WTC11 (cell line): ENCODE results near the gene SH2D4B. TPM values are rescaled to one million over a fixed set of nuclear protein-coding genes. Genes with fewer than 3 reads are reported as not detected.

ENCODE experiments used
- ATAC-seq: fragments of 200-7000 bp; cut with Tn5 transposase; 2 replicates; pipeline ENCODE4 v1.10.0; 2021; ENCODE audit warnings: mild to moderate bottlenecking, moderate library complexity
- CTCF ChIA-PET: fragments of 300-600 bp; sonication (Branson Sonifier 250); formaldehyde crosslinking; loops from one replicate; lab custom pipeline; 2021; ENCODE audit warnings: antibody characterized with exemption; lab: Charles Lee
- POLR2A ChIA-PET: fragments of 350-600 bp; sonication (Branson Sonifier 250); formaldehyde crosslinking; loops from one replicate; lab custom pipeline; 2021; ENCODE audit warnings: antibody characterized with exemption; lab: Charles Lee
- DNase-seq: peaks from one replicate; pipeline ENCODE4 v3.0.0; 2021; ENCODE audit warnings: low spot score
- H3K27ac Mint-ChIP-seq: 2 replicates; pipeline ENCODE4 v1.8.0; 2021; ENCODE audit warnings: mixed read lengths
- H3K27me3 Mint-ChIP-seq: 2 replicates; pipeline ENCODE4 v1.8.0; 2021; ENCODE audit warnings: low read depth, mild to moderate bottlenecking, moderate library complexity, mixed read lengths
- H3K36me3 Mint-ChIP-seq: 2 replicates; pipeline ENCODE4 v1.8.0; 2021; ENCODE audit warnings: mixed read lengths
- H3K4me1 Mint-ChIP-seq: 2 replicates; pipeline ENCODE4 v1.8.0; 2022; ENCODE audit warnings: mixed read lengths
- H3K4me3 Mint-ChIP-seq: 2 replicates; pipeline ENCODE4 v1.8.0; 2021; ENCODE audit warnings: mild to moderate bottlenecking, moderate library complexity, mixed read lengths
- H3K9me3 Mint-ChIP-seq: 2 replicates; pipeline ENCODE4 v1.8.0; 2021; ENCODE audit warnings: mixed read lengths
- CBFB ChIP-seq: sonication (generic); formaldehyde crosslinking; IDR thresholded peaks from 2 replicates; pipeline ENCODE4 v1.8.1; 2022; ENCODE audit warnings: mild to moderate bottlenecking, low read depth, missing genetic modification reagents
- EMX1 ChIP-seq: fragments of 250-450 bp; sonication (Bioruptor Pico); IDR thresholded peaks from 2 replicates; pipeline ENCODE4 v1.8.0; 2021; ENCODE audit warnings: mild to moderate bottlenecking
- GRHL2 ChIP-seq: fragments of 250-450 bp; sonication (Bioruptor Pico); IDR thresholded peaks from 2 replicates; pipeline ENCODE4 v1.8.0; 2022; ENCODE audit warnings: mild to moderate bottlenecking, moderate library complexity; ENCODE audit not compliant: insufficient replicate concordance, severe bottlenecking
- GTF2I ChIP-seq: fragments of 250-450 bp; sonication (Bioruptor Pico); conservative IDR thresholded peaks from 2 replicates; pipeline ENCODE4 v1.4.0; 2021; ENCODE audit warnings: mild to moderate bottlenecking
- KAT7 ChIP-seq: sonication (generic); formaldehyde crosslinking; IDR thresholded peaks from 2 replicates; pipeline ENCODE4 v1.8.1; 2023; ENCODE audit warnings: missing genetic modification reagents, mild to moderate bottlenecking, borderline replicate concordance
- MYBL2 ChIP-seq: sonication (generic); formaldehyde crosslinking; IDR thresholded peaks from 2 replicates; pipeline ENCODE4 v1.8.1; 2023; ENCODE audit warnings: mild to moderate bottlenecking, moderate library complexity, missing genetic modification reagents
- NFE2L1 ChIP-seq: sonication (generic); formaldehyde crosslinking; IDR thresholded peaks from 2 replicates; pipeline ENCODE4 v1.8.1; 2023; ENCODE audit warnings: missing genetic modification reagents
- OVOL2 ChIP-seq: fragments of 250-450 bp; sonication (Bioruptor Pico); IDR thresholded peaks from 2 replicates; pipeline ENCODE4 v1.9.0; 2021; ENCODE audit warnings: mild to moderate bottlenecking, borderline replicate concordance
- RELA ChIP-seq: sonication (generic); formaldehyde crosslinking; IDR thresholded peaks from 2 replicates; pipeline ENCODE4 v1.8.1; 2022; ENCODE audit warnings: missing genetic modification reagents, mild to moderate bottlenecking, borderline replicate concordance
- SOX15 ChIP-seq: fragments of 250-450 bp; sonication (Bioruptor Pico); IDR thresholded peaks from 2 replicates; pipeline ENCODE4 v1.9.0; 2021; ENCODE audit warnings: mild to moderate bottlenecking
- ZNF121 ChIP-seq: sonication (generic); formaldehyde crosslinking; IDR thresholded peaks from 2 replicates; pipeline ENCODE4 v1.8.0; 2023; ENCODE audit warnings: missing genetic modification reagents
- ZNF219 ChIP-seq: sonication (generic); formaldehyde crosslinking; IDR thresholded peaks from 2 replicates; pipeline ENCODE4 v1.8.0; 2023; ENCODE audit warnings: missing genetic modification reagents, mild to moderate bottlenecking, borderline replicate concordance
- ZNF317 ChIP-seq: sonication (generic); formaldehyde crosslinking; IDR thresholded peaks from 2 replicates; pipeline ENCODE4 v1.8.1; 2023; ENCODE audit warnings: low read depth, mild to moderate bottlenecking, moderate library complexity, missing genetic modification reagents, borderline replicate concordance
- total RNA-seq: library from RNA; stranded (reverse); gene quantifications from 3 replicates; pipeline ENCODE4 v1.2.3, GENCODE V29; 2021
- TF ChIP-seq, protein P1 (sequence below): sonication (generic); formaldehyde crosslinking; IDR thresholded peaks from 2 replicates; pipeline ENCODE4 v1.8.0; 2022; ENCODE audit warnings: mild to moderate bottlenecking, missing genetic modification reagents
- TF ChIP-seq, protein P2 (sequence below): sonication (generic); formaldehyde crosslinking; IDR thresholded peaks from 2 replicates; pipeline ENCODE4 v1.8.0; 2023; ENCODE audit warnings: missing genetic modification reagents, mild to moderate bottlenecking, borderline replicate concordance
- TF ChIP-seq, protein P3 (sequence below): fragments of 250-450 bp; sonication (Bioruptor Pico); IDR thresholded peaks from 2 replicates; pipeline ENCODE4 v1.9.0; 2021; ENCODE audit warnings: mild to moderate bottlenecking, borderline replicate concordance
- TF ChIP-seq, protein P4 (sequence below): sonication (generic); formaldehyde crosslinking; IDR thresholded peaks from 2 replicates; pipeline ENCODE4 v1.8.1; 2022; ENCODE audit warnings: low read depth, mild to moderate bottlenecking, moderate library complexity, missing genetic modification reagents, borderline replicate concordance
- TF ChIP-seq, protein P5 (sequence below): sonication (generic); formaldehyde crosslinking; IDR thresholded peaks from 2 replicates; pipeline ENCODE4 v1.8.1; 2022; ENCODE audit warnings: mild to moderate bottlenecking, moderate library complexity, missing genetic modification reagents

The SH2D4B gene
- total RNA-seq, 1 experiment from 2014 or later, result 0.04 TPM

DNA sequence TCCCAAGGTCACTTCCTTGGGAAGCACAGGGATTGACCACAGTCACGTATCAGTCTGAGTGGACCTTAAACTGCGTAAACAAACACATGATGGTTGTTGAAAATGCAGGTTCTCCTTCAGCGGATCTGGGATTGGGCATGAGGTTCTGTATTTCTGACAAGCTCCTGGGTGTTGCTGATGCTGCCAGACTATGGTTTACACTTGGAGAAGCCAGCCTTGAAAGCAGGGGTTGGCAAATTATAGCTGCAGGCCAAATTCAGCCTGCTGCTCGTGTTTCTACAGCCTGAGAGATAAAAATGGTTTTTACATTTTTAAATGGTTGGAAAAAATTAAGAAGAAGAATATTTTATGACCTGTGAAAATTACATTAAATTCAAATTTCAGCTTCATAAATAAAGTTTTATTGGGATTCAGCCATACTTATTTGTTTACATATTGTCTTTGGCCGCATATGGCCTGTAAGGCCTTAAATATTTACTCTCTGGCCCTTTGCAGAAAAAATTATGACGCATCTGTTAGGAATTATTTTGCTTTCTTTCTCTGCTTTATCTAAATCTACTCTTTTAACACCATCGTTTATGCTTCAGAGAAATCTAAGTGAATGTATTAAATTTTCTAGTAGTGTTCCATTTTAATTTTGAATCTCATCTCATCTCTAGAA, 109.6 kb downstream of the SH2D4B start:
- H3K4me3 Mint-ChIP-seq, result no peak overlapping the region
- no peak for ATAC-seq
- H3K36me3 Mint-ChIP-seq, result no peaks in the 10 kb centered on the region
- TF ChIP-seq, protein P1, sequence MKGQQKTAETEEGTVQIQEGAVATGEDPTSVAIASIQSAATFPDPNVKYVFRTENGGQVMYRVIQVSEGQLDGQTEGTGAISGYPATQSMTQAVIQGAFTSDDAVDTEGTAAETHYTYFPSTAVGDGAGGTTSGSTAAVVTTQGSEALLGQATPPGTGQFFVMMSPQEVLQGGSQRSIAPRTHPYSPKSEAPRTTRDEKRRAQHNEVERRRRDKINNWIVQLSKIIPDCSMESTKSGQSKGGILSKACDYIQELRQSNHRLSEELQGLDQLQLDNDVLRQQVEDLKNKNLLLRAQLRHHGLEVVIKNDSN (CRISPR knock-in tag), result no peak
- TF ChIP-seq ZNF317 (no peak), ZNF121 (CRISPR knock-in tag) (no peak)
- ChIA-PET POLR2A (no interaction called here), CTCF (interaction anchor here (2.4 kb wide), 1 partner anchor 16 kb away, joined by 8 read pairs; no protein-coding TSS in a partner anchor)
- no peaks in the 10 kb centered on the region for H3K4me1 Mint-ChIP-seq
- H3K27ac Mint-ChIP-seq, result no peak overlapping the region
- no peak for DNase-seq
- no peaks in the 10 kb centered on the region for H3K27me3 Mint-ChIP-seq
- no peaks in the 10 kb centered on the region for H3K9me3 Mint-ChIP-seq

DNA sequence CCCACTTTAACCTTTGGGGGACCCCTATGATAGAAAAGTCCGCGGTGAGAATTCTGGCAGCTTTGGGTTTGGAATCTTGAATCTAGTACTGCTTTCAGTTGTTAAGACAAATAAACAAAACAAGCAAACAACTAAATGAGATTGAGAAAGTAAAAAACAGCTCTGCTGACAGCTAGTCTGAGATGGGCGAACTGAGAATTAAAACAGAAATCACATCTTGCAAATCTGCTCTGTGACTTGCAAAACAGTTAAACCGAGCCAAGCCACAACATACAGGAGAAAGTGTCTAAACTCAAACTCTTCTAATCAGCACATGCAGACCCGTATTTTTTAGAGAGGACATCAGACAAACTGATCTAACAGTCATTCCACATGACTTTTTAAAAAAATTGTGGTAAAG, 110.4 kb downstream of the SH2D4B start:
- peaks cover 4% of the 10 kb centered on the region for H3K9me3 Mint-ChIP-seq
- DNase-seq (no peak), ATAC-seq (no peak)
- ChIA-PET CTCF (interaction anchor here (2.4 kb wide), 1 partner anchor 15 kb away, joined by 8 read pairs; no protein-coding TSS in a partner anchor), POLR2A (no interaction called here)
- H3K4me3 Mint-ChIP-seq, result no peak overlapping the region
- H3K27ac Mint-ChIP-seq, result no peak overlapping the region
- H3K27me3 Mint-ChIP-seq, result no peaks in the 10 kb centered on the region
- H3K4me1 Mint-ChIP-seq, result no peaks in the 10 kb centered on the region
- no peaks in the 10 kb centered on the region for H3K36me3 Mint-ChIP-seq
- TF ChIP-seq GRHL2 (CRISPR knock-in tag), result no peak
- TF ChIP-seq, protein P2, sequence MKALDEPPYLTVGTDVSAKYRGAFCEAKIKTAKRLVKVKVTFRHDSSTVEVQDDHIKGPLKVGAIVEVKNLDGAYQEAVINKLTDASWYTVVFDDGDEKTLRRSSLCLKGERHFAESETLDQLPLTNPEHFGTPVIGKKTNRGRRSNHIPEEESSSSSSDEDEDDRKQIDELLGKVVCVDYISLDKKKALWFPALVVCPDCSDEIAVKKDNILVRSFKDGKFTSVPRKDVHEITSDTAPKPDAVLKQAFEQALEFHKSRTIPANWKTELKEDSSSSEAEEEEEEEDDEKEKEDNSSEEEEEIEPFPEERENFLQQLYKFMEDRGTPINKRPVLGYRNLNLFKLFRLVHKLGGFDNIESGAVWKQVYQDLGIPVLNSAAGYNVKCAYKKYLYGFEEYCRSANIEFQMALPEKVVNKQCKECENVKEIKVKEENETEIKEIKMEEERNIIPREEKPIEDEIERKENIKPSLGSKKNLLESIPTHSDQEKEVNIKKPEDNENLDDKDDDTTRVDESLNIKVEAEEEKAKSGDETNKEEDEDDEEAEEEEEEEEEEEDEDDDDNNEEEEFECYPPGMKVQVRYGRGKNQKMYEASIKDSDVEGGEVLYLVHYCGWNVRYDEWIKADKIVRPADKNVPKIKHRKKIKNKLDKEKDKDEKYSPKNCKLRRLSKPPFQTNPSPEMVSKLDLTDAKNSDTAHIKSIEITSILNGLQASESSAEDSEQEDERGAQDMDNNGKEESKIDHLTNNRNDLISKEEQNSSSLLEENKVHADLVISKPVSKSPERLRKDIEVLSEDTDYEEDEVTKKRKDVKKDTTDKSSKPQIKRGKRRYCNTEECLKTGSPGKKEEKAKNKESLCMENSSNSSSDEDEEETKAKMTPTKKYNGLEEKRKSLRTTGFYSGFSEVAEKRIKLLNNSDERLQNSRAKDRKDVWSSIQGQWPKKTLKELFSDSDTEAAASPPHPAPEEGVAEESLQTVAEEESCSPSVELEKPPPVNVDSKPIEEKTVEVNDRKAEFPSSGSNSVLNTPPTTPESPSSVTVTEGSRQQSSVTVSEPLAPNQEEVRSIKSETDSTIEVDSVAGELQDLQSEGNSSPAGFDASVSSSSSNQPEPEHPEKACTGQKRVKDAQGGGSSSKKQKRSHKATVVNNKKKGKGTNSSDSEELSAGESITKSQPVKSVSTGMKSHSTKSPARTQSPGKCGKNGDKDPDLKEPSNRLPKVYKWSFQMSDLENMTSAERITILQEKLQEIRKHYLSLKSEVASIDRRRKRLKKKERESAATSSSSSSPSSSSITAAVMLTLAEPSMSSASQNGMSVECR, result no peak
- TF ChIP-seq SOX15 (CRISPR knock-in tag), result no peak
- no peak for TF ChIP-seq OVOL2
- TF ChIP-seq, protein P3, sequence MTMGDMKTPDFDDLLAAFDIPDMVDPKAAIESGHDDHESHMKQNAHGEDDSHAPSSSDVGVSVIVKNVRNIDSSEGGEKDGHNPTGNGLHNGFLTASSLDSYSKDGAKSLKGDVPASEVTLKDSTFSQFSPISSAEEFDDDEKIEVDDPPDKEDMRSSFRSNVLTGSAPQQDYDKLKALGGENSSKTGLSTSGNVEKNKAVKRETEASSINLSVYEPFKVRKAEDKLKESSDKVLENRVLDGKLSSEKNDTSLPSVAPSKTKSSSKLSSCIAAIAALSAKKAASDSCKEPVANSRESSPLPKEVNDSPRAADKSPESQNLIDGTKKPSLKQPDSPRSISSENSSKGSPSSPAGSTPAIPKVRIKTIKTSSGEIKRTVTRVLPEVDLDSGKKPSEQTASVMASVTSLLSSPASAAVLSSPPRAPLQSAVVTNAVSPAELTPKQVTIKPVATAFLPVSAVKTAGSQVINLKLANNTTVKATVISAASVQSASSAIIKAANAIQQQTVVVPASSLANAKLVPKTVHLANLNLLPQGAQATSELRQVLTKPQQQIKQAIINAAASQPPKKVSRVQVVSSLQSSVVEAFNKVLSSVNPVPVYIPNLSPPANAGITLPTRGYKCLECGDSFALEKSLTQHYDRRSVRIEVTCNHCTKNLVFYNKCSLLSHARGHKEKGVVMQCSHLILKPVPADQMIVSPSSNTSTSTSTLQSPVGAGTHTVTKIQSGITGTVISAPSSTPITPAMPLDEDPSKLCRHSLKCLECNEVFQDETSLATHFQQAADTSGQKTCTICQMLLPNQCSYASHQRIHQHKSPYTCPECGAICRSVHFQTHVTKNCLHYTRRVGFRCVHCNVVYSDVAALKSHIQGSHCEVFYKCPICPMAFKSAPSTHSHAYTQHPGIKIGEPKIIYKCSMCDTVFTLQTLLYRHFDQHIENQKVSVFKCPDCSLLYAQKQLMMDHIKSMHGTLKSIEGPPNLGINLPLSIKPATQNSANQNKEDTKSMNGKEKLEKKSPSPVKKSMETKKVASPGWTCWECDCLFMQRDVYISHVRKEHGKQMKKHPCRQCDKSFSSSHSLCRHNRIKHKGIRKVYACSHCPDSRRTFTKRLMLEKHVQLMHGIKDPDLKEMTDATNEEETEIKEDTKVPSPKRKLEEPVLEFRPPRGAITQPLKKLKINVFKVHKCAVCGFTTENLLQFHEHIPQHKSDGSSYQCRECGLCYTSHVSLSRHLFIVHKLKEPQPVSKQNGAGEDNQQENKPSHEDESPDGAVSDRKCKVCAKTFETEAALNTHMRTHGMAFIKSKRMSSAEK (CRISPR knock-in tag), result no peak
- no peak for TF ChIP-seq GTF2I (CRISPR knock-in tag)
- TF ChIP-seq NFE2L1, result no peak
- TF ChIP-seq KAT7 (CRISPR knock-in tag), result no peak
- no peak for TF ChIP-seq CBFB (CRISPR knock-in tag)
- no peak for TF ChIP-seq MYBL2 (CRISPR knock-in tag)
- no peak for TF ChIP-seq ZNF219
- TF ChIP-seq, protein P4, sequence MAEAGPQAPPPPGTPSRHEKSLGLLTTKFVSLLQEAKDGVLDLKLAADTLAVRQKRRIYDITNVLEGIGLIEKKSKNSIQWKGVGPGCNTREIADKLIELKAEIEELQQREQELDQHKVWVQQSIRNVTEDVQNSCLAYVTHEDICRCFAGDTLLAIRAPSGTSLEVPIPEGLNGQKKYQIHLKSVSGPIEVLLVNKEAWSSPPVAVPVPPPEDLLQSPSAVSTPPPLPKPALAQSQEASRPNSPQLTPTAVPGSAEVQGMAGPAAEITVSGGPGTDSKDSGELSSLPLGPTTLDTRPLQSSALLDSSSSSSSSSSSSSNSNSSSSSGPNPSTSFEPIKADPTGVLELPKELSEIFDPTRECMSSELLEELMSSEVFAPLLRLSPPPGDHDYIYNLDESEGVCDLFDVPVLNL (CRISPR knock-in tag), result no peak
- TF ChIP-seq RELA (CRISPR knock-in tag), result no peak
- TF ChIP-seq, protein P5, sequence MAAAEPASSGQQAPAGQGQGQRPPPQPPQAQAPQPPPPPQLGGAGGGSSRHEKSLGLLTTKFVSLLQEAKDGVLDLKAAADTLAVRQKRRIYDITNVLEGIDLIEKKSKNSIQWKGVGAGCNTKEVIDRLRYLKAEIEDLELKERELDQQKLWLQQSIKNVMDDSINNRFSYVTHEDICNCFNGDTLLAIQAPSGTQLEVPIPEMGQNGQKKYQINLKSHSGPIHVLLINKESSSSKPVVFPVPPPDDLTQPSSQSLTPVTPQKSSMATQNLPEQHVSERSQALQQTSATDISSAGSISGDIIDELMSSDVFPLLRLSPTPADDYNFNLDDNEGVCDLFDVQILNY (CRISPR knock-in tag), result no peak
- no peak for TF ChIP-seq EMX1 (CRISPR knock-in tag)
